HG02885 (cell line): ENCODE results near the gene SCUBE1.

Experiments
- ATAC-seq: cut with Tn5 transposase; IDR thresholded peaks from one replicate; pipeline ENCODE4 v1.9.1; 2021; ENCODE audit warnings: mild to moderate bottlenecking; ENCODE audit not compliant: unreplicated experiment, poor library complexity

Gene SCUBE1

DNA sequence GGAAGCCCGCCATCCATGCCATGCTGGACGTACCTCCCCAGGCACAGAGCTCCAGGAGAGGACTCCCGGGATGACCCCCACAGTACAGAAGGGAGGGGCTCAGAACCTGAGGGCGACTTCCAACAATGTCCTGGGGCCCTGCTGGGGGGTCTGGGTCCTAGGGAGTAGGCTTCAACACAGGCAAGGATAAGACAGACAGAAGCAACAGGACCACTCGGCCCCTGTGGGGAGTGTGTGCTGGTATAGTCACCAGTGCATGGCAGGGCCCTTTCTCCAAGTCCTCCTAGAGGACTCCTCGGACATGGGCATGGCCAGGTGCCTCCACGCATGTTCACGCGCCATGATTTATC, 173.1 kb downstream of the SCUBE1 start:
- ATAC-seq = no peak

DNA sequence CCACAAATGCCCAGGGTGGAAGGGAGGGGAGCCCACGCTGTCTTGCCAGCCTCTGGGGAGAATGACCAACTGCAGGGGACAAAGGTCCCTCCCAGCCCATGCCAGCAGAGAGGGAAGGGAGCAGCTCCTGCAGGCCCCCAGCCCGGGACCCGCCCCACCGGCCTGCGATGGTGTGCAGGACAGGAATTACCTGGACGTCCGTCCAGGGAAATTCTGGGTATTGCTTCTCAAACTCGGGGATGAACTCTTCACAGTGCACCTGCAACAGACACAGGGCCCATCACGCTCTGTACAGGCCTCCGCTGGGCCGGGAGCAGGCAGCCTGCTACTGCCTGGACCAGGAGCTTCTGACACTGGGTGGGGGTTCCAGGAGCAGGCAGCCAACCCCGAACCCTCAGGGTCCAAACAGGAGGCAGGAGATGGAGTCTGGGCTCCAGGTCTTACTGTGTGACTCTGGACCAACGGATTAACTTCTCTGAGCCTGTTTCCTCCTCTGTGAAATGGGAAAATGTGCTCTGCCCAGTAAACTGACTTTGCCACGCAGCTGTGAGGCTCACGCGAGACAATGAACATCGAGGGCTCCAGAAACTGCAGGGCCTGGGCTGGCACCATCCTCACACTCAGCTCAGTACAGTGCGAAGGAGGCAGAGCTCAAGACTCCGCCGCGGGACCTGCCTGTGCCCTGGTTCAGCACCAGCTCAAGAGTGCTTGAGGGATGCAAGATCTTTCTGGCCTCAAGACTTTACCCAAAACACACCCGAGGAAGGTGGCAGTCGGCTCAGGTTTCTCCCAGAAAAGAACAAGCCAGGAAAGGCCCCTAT, 173.7 kb downstream of the SCUBE1 start:
- ATAC-seq = no peak

DNA sequence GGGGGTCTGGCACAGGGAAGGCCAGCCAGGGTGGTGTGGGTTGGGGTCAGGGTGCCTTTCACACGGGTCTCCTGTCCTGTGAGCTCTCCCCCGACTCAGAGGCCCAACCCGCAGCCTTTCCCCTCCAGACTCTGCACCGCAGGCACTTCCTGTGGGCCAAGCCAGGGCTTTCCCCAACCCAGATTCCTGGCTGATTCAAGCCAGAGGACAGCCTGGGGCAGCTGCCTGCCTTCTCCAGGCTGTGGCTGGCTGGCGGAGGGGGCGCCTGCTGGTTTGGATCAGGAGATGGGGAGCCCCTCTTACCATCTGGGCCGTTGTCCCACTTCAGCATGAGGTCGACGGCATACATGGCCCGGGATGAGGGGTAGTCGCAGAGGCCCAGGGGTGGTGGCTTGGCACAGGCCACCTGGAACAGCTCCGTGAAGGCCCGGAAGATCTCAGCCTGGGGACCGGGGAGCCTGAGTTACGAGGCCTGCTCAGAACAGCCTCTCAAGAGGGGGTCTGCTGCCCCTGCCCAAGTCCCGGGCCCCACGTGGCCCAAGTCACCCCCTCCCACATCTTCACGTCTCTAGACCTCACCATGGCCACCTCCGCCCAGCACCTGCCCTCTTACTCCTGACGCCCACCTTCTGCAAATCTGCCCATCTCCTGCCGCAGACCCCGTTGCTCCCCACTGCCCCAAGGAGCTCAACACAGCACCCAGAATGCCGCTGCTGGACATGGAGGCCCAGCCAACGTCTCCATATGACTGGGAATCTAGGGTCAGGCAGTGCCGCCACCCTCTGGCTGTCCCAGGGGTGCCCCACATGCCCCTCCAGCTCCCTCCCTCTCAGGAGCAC, 174.5 kb downstream of the SCUBE1 start:
- ATAC-seq = no peak

DNA sequence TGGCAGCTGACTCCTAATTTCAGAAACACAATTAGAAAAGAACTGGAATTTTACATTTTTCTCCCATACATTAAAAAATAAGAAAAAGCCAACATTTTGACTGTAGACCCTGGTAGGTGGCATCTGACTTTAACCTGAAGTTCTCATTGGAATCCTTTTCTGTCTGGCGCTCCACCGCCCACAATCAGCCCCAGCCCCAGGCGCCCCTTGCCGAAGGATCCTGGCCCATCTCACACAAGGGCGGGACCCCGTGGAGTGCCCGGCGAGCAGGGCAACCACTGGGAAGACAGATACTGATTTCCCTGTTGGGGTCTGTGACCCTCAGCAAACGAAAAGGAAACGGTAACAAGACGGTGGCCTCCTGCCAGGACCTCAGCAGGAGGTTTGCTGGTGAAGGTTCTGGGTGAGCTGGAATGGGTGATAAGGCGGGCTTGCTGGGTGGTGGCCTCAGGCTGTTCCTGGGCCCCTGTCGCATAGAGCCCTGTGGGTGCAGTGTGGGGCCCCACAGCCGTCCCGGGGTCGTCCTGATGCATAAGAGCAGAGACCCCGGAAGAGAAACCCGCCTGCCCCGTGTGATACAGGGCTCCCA, 176.1 kb downstream of the SCUBE1 start:
- ATAC-seq = no peak

DNA sequence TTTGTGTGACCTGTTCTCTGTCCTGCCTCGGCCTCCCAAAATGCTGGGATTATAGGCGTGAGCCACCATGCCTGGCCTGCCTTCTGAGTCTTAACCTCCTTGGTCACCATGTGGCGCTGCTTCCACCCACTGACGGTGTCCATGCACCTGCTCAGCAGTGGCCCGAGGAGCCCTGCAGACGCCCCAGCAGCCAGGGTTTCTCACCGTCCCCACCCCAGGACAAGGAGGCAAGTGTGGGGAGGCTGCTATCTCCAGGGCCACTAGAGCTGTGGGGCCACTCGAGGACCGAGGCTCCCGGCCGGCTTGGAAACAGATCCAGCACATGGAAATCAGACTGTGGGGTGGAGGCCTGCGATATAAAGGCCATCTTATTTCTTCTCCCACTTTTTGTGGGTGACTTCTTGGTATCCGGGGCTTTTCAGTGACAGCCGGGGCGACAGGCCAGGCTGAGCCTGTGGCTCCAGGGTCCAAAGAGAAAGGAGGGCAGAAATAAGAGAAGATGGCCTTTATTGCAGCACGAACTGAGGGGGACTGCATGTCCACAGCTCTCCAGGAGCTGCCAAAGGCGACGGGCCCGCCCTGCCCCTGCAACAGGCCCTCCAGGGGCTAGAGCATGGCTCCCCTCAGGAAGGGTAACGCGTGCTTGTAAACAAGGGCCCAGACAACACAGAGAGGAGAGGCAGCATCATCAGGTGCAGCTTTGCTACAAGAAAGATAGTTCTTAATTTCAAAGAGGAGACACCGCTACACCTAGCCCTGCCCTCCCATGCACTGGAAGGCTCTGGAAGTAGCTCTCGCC, 176.8 kb downstream of the SCUBE1 start:
- ATAC-seq = no peak

DNA sequence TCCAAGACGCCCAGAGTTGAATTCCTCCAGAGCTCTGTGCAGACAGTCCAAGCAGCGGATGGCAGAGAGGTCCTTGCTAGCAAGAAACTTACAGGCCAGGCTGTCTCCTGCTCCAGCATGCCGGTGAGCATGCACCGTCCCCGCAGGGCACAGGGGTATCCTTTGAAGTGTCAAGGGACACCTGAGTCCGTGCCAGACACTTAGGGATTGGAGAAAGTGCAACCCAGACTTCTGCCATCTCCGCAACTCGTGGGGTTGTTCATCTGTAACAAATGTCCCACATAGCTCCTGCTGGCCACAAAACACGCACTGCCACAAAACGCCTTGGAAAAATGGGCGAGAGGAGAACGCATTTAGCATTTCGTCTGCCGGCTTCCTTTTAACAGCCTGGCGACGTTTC, 178.5 kb downstream of the SCUBE1 start:
- ATAC-seq = no peak

DNA sequence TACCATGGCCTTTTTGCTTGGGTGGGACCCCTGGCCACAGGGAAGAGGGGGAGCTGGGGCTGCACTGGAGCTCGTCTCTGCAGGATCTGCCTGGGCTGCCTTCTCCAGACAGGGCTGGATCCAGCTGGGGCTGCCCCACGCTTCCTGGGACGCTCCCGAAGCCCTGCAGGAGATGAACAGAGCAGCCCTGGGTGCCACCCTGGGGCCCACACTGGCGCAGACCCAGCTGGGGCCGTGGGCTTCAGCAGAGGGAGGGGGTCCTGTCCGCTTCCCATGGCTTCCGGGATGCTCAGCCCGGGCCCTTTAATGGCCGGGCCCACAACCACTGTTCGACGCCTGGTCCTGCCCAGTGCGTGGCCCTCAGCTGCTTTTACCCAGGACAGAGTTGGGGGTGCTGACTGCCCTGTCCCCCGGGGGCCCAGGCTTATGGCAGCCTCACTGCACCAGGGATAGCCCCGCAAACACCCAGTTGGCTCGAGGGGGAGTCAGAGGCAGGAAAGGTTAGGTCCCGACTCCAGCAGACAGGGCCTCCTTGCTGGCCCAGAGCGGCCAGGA, 179.9 kb downstream of the SCUBE1 start:
- no peak for ATAC-seq

DNA sequence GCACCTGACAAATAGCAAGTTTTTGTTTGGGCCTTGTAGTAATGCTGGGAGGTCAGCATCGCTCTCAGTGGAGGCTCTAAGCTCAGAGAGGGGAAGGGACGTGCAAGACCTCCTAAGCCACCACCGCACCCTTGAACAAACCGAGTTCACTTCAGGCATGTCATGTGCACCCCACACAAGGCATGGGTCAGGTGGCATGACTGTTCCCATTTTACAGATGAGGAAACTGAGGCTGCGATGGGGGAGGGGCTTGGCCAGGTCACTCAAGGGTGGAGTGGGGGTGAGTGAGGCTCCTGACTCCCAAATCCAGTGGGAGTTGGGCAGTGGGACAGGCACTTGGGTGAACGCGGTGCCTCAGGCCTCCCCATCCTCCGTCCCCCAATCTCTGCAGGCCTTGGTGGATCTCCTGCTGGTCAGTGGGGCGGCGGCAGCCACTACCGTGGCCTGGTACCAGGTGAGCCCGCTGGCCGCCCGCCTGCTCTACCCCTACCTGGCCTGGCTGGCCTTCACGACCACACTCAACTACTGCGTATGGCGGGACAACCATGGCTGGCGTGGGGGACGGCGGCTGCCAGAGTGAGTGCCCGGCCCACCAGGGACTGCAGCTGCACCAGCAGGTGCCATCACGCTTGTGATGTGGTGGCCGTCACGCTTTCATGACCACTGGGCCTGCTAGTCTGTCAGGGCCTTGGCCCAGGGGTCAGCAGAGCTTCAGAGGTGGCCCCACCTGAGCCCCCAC, 180.6 kb downstream of the SCUBE1 start:
- no peak for ATAC-seq

DNA sequence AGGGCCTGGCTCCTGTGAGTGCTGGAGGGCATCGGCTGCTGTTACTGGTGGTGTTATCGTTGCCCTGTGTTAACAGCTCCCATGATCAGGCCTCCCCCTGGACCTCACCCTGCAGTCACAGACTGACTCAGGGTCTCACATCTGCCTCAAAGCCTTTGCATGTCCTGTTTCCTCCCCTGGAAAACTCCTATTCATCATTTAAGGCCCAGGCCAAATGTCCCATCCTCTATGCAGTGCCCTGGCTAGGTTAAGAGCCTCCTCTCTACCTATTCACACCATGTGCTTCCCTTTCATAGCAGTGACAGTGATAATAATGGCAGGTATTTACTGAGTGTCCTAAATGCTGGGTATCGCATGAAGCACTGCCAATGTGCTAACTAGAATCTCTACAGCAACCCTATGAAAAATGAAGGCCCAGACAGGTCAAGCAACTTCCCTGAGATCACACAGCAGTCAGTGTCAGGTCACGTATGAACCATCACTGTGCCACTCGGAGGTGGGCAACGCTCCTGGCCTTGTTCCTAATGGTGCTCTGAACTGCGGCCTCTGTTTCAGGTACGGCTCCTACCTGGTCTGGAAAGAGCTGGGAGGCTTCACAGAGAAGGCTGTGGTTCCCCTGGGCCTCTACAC, 182.6 kb downstream of the SCUBE1 start:
- ATAC-seq = no peak

DNA sequence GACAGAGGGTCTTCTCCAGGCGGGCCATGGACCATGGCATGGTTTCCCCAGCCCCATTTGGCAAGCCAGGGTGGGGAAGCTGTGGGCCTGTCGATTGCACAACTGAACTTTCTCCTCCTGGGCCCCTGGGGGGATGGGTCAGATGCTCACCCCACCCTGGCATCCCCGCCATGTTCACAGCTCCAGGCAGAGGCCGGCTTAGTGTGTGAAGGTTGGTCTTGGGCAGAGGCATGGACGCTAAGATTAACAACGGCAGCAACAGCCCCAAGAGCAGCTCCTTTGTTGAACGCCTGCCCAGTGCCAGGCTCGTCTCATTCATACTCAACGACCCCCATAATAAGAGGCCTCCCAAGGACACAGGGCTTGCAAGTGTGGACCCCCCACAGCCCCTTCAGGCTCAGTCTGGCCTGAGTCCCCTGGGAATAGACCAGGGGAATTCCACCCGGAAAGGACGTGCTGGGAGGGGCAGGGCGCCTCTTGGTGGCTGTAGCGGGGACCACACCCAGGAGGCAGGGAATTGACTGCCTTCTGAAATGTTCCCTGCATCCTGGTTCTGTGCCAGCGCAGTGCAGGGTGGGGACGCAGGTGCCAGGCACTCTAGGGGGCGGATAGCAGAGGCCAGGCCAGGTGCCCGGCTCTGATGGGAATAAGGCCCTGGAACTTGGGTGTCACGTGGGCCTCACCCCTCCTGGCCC, 183.5 kb downstream of the SCUBE1 start:
- no peak for ATAC-seq

DNA sequence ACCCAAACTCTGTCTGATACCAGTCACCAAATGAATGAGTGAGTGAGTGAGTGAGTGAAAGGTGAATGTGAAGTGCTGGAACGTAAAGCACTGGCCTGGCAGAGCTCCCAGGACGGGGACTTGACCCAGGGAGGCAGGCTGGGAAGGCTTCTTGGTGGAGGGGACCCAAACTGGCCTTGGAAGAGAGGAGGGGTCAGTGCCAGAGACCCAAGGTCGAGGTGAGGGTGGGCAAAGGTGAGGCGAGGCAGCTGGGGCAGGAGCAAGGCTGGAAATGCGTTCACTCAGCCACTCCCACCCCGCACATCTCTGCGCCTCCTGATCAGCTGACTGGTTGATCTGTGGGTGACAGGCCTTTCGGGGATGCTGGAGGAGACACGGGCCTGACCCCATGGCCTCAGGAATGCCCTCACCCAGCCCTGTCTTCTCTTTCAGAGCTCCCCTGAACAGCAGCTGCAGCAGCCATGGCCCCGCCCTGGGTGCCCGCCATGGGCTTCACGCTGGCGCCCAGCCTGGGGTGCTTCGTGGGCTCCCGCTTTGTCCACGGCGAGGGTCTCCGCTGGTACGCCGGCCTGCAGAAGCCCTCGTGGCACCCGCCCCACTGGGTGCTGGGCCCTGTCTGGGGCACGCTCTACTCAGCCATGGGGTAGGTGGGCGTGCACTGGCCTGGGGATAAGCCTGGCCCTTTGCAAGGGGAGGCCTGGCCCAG, 184.2 kb downstream of the SCUBE1 start:
- ATAC-seq = no peak

DNA sequence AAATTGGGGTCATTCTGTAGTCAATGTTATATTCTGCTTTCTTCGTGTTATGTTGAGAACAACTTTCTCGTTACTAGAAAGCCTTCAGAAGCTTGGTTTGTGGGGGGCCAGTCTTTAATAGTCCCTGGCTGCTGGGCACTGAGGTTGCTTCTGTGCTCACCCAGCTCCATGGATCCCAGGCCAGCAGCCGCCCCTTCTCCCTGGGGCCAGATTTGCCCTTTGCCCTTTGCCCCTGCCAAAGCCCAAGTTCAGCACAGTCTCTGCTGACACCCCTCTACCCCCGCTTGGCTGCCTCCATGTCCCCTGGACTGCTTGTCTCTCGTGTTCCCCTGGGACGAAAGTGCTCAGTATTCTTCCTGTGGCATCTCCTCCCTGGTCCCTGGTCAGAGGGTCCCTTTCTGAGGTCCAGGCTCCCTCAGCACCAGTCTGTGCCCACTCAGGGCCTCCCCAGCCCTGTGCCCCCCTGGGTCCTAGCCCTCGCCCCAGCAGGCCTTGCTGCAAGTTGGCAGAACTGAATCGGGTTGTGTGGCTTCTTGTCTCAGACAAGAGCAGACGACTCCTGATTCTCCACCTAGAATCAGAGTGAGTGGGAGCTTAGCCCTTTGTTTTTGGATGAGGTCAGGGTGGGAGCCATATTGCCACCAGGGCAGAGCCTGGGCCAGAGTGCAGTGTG, 185.2 kb downstream of the SCUBE1 start:
- no peak for ATAC-seq

DNA sequence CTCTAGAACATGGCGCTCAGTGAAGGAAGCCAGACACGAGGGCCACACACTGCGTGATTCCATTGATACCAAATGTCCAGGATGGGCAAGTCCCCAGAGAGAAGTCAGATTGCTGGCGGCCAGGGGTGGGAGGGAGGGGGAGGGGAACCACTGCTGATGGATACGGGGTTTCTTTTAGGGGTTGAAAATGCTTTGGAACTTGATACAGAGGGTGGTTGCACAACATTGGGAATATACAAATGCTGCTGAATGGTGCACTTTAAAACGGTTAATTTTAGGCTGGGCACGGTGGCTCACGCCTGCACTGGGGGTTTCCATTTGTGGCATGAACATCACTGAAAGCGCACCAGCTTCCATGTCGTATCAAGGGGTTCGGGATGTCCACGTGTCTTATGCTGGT, 186.8 kb downstream of the SCUBE1 start:
- no peak for ATAC-seq

DNA sequence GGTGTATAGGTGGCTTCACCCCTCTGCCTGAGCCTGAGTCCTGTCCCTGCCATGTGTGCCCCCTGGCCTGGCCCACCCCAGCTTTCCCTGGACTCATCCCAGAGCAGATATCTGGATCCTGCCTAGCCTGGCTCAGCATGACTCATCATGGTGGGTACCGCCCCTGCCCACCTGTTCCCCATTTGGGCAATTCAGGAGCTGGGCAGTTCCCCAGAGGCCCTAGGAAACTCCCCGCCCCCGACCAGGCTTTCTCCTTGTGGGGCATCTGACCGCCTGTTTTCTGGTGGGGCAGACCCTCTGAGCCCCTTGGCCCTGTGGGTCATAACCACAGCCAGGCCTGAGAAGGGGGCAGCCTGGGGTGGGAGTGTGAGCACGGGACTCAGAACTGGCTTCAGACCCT, 187.4 kb downstream of the SCUBE1 start:
- ATAC-seq = no peak

DNA sequence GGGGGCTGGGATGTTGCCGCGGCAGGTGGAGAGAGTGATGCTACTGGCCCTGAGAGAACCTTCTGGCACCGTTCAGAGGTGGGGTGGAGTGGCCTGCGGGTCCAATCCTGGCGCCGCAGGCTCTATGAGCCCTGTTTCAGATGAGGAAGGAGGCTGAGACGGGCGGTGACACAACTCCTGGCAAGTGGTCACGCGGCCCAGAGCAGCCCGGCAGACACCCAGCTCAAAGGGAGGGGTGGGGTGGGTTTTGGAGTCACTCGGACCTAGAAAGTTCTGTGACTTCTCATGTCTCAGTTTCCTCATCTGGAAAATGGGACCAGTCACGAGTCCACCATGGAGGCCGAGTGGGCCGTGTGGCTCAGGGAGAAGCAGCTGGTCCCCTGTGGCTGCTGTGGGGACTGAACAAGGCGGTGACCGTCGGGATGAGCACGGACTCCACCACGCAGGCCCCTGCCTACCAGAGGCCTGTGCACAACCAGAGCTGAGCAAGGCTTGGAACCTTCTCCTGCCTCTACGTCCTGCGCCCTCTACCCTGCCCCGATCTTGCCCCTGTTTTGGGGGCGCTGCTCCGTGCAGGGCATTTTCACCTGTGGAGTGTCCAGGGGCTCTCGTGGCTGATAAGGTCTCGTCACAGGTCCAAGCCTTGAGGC, 188.2 kb downstream of the SCUBE1 start:
- ATAC-seq = no peak

DNA sequence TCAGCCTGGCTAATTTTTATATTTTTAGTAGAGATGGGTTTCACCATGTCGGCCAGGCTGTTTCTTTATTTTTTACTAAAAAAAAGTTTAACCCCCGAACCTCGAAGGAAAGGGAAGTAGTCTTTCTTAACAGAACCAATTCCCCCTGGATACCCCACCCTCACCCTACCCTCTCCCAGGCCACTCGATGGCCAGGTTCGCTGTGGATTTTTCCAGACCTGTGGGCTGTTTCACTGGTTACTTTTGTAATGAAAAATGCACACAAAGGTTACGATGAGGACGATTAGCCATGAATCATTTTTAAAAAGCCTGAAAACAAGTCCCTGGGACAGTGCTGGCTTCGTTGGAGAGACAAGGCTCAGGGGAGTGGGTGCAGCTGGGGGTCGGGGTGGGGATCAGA, 189.3 kb downstream of the SCUBE1 start:
- ATAC-seq = no peak
